GM19395 (cell line): ENCODE results near the gene USP15.

Source experiments
- ATAC-seq: cut with Tn5 transposase; IDR thresholded peaks from one replicate; pipeline ENCODE4 v1.9.1; 2021; ENCODE audit warnings: mild to moderate bottlenecking, moderate library complexity; ENCODE audit not compliant: unreplicated experiment

USP15 gene

DNA sequence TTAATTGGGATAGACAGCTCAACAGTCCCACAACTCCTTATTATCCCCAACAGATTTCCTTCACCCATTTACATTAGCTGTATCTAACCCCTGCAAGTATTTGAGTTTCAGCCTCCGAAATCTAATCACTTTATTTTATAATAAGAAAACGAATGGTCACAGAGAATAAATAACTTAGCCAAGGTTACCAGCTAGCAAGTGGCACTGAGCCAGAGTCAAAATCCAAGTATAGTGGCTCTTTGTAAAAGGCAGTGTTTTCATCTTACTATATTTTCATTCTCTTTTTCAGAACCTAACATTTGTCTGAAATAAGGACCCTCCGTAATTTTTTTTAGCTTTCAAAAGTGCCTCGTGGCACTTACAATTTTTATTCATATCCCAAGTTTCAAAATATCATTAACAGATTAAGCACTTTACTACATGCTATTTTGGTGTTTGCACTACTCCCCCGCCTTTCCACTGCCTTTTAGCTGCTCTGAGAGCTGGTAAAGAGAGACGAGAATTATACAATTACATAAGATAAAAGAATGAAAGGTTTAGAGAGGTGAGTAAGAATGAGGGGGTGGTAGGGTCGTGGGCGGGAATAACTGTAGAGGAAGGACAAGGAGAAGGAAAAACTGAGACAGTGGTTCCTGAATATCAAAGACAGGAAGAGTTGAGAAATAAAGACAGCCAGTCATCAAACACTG lies 3.7 kb upstream of the USP15 start:
- no peak for ATAC-seq

DNA sequence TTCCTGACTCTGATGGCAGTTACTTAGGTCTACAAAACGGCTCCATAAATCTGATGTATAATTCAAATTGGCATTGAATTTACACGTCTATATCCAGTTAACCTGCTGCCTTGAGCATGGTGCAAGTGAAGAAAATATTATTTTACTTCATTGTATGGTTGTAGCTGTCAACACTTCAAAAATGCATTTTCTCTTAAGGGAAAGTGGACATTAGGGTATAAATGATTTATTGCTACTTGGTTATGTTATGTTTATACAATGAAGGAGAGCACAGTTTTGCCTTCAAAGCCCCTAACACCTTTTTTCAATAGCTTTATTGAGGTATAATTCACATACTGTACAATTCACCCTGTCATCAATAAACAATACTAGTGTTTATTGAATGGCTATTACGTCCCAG lies 2.0 kb upstream of the USP15 start:
- no peak for ATAC-seq

DNA sequence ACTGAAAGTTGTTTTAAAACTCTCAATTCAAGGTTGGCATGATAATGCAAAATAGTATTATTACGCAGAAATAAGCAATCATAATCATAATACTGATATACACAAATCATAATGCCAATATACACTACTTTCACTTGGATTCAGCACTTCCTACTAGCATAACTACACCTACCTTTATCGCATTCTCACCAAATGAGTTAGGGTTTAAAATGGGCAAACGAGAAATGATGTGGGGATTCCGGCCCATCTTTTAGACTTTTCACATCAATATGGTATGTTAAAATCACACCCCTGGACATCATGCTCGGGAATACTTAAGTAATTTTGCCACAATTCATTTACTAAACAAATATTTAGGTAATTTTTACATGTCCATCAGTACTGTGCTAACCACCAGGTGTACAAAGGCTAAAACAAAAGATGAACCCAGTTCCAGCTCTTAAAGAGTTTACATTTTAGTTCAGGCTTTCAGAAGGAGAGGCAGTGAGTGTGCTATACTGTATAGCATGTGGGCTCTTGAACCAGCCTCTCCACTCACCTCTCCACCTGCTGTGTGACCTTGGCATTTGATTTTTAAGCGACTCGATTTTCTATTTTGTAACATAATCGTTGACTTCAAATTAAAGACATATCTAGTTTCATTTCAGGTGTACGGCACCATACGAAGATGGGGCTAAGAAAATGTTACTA lies 1.1 kb upstream of the USP15 start:
- ATAC-seq = no peak

DNA sequence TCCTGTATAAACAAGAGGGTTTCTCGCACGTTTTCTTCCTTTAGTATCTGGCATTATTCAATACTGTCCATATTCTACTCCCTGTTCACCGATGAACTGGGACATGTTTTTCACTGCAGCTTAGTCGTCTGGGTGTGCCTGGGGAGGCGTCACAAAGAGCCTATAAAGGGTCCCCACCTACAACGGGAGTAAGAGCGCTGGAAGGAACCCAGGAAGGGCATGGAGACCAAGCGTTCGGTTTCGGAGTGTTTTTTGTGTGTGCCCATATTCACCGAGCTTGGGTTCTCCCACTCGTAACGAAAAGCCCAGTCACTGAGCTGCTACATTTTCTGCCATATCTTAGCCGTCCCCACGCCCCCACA lies 592 bp upstream of the USP15 start:
- peak; percentile 24 for ATAC-seq

DNA sequence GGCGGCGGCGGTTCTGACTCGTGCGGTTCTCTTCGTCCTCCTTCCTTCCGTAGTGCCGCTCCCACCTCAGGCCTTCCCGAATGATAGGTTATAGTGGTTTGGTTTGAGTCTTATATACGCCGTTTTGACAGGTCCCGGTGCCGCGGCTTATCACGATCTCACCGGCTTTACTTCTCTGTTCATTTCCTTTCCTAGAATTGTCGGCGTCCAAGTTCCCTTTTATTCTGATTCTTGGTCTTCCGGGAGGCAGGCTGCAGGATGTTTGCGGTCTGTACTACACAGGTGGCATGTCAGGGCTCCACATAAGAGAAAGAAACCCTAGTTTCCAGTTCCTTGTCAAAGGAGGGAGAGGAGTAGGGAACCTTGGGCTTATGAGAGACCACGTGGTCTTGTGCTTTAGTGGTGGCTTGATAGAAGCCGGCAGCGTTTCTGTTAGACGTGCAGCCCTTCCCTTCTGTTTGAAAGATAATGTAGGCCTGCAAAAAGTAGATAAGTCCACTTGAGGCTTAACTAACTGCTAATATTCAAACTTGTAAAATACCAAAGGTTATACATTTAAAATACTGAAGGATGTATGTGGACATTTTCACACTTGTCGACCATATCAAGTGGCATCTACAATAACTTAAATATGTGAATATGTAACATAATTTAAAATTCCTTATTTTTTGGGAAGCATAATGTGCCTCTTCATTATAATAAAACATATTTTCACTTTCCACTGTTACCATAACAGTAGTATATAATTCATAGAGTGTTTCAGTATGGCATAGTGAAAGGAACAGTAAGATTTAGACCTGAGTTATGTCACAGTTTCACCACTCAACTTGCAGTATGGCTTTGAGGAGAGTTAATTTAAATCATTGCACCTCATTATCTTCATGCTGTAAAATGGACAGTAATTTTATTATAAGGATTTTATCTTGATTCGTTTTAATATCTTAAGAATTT lies 804 bp downstream of the USP15 start:
- ATAC-seq = peak; percentile 64

DNA sequence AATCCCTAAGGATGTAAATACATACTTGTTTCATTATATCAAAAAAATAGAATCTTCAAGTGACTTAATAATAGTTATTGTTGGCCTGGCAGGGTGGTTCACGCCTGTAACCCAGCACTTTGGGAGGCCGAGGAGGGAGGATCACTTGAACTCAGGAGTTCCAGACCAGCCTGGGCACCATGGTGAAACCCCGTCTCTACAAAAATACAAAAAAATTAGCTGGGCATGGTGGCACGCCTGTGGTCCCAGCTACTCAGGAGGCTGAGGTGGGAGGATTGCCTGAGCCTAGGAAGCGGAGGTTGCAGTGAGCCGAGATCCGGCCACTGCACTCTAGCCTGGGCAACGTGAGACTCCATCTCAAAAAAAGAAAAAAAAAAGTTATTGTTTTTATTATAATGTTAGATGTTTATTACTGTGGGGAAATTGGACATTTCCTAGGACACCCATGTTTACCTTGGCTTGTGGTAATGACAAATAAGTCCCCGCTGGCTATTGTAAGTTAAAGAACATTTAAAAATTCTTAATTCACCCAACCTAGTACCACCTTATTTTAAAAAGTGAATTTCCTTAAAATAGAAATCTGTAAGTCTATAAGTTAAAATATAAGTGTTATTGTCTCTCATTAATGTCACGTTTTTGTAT lies 1.8 kb downstream of the USP15 start:
- no peak for ATAC-seq

DNA sequence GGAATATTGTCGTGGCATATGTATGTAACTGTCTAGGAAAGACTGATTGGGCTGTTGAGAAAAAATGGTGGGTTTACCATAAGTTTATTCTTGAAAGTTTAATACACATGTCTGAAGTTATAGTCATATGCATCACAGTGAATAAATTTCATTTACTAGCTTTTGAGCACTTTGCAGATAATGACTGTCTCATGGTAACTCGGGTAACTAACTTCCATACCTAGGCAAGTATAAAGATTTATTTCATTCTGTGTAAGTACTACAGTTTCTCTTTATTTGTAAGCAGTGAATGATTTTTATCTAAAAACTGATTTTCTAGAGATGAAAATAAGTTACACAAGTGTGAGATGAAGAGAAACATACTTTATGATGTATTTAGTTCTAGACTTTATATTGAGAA lies 3.0 kb downstream of the USP15 start:
- no peak for ATAC-seq

DNA sequence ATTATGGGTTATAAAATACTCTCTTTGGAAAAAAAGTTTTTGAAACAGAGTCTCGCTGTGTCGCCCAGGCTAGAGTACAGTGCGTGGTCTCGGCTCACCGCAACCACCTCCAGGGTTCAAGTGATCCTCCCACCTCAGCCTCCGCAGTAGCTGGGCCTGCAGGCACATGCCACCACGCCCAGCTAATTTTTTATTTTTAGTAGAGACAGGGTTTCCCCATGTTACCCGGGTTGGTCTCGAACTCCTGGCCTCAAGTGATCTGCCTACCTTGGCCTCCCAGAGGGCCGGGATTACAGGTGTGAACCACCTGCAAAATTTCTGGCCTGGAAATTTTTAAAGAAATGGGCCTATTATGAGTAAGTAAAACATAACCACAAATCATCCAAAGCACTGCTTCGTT lies 3.8 kb downstream of the USP15 start:
- no peak for ATAC-seq

DNA sequence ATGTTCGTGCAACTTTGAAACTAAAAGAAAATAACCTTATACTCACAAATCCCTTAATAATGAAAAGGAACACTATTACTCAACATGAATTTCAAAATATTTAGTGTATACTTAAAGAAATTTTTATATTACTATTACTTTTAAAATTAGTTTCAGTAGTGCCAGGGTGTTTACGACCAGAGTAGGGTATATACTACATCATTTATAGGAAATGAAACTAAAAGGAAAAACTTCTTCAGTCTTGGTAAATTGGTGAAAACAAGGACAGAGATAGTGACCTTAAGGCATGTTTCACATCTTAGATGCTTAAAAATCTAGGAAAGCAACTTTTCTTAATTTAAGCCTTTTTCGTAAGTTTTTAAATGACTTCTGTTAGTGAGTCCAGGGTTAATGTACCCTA lies 4.5 kb downstream of the USP15 start:
- no peak for ATAC-seq

DNA sequence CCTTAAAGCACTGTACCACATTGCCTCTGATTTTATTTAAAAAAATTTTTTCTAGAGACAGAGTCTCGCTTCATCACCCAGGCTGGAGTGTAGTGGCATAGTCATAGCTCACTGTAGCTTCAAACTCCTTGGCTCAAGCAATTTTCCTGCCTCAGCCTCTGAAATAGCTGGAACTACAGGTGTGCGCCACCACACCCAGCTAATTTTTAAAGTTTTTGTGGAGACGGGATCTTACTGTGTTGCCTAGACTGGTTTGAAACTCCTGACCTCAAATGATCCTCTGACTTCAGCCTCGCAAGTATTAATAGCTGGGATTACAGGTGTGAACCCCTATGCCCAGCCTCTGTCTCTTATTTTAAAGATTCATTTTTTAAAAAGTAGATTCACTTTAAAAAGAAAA lies 5.3 kb downstream of the USP15 start:
- no peak for ATAC-seq

DNA sequence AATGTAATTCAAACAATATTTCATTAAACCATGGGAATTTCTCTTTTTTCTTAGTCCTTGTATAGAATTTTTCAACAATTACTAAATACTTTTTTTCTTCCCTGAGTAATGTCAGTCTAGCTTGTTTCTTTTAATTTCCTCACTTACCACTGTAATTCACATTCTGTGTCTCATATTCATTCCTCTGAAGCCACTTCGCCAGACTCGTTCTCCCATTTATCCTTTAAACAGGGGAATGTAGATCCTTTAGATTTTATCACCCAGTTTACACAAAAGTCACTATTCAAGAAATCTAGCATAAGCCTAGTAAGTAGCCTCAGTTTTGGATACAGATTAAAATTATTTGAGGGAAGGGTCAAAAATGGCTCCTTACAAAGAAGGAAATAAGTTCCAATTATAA lies 6.8 kb downstream of the USP15 start:
- no peak for ATAC-seq

DNA sequence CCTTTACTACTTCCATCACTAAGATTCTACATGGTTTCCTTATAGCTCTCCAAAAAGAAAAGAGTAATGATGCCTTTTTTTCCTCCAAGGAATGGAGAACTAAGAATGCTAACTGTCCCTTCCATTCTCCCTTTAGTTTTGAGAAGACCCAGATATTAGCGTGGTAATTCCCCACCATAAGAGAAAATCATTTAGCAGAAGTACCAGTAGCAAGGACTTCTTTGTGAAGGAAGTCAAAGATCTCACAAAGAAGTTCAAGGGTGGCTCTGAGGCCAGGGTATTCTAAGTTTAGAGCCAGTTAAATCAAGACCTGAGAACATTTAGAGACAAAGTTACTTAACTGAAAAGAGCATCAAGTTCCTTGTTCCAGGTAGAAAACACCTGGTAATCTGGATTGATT lies 7.3 kb downstream of the USP15 start:
- no peak for ATAC-seq

DNA sequence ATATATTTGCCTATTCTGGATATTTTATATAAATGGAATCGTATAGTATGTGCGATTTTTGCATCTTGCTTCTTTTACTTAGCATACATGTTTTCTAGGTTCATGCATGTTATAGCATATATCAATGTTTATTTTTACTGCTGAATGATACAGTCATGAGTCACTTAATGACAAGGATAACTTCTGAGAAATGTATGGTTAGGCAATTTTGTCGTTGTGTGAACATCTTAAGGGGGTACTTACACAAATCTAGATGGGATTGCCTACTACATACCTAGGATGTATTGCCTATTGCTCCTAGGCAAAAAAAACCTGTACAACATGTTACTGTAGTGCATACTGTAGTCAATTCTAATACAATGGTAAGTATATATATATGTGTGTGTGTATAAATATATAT lies 8.8 kb downstream of the USP15 start:
- ATAC-seq = no peak

DNA sequence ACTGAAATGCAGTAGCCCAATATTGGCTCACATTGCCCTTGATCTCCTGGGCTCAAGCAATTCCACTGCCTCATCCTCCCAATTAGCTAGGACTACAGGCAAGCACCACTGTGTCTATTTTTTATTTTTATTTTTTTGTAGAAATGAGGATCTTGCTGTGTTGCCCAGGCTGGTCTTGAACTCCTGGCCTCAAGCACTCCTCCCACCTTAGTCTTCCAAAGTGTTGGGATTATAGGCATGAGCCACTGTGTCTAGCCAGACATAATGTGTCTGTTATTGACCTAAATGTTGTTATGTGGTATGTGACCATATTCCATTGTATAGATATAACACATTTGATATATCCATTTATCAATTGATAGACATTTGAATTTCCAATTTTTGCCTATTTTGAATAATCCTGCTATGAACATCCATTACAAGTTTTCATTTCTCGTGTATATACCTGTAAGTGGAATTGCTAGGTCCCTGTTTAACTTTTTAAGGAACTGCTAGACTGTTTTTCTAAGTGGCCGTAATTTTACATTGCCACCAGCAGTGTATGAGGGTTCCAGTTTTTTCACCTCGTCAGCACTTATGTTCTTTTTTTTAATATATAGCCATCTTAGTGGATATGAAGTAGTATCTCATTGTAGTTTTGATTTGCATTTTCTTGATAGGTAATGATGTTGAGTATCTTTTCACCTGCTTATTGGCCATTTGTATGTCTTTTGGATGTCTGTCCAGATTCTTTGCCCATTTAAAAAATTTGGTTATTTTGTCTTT lies 9.4 kb downstream of the USP15 start:
- no peak for ATAC-seq

DNA sequence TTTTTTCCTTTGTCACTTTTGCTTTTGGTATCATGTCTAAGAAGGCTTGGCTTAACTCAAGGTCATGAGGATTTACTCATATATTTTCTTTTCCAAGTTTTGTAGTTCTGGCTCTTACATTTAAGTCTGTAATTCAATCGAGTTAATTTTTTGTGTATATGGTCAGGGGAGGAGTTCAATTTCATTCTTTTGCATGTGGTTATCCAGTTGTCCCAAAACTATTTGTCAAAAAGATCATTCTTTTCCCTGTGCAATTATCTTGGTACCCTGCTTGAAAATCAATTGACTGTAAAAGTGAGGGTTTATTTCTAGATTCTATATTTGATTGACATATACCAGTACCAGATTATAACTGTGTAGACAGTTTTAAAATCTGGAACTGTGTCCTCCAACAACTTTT lies 10.2 kb downstream of the USP15 start:
- no peak for ATAC-seq

DNA sequence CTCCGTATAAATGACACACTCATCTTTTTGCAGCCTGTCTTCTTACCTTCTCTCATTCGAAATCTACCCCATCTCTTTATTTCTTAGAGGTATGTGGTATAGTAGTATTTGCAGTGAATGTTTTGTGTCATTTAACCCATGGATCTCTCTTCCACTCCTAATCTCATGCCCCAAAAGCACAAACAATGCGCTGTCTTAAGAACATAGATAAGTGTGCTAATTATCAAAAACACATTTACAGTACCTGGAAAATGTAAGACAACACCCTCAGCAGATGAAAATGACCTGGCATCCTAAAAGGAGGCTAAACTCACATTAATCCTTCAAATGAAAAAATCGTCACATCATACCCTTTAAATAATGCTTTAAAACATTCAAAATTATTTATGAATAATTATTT lies 10.7 kb downstream of the USP15 start:
- ATAC-seq = no peak

DNA sequence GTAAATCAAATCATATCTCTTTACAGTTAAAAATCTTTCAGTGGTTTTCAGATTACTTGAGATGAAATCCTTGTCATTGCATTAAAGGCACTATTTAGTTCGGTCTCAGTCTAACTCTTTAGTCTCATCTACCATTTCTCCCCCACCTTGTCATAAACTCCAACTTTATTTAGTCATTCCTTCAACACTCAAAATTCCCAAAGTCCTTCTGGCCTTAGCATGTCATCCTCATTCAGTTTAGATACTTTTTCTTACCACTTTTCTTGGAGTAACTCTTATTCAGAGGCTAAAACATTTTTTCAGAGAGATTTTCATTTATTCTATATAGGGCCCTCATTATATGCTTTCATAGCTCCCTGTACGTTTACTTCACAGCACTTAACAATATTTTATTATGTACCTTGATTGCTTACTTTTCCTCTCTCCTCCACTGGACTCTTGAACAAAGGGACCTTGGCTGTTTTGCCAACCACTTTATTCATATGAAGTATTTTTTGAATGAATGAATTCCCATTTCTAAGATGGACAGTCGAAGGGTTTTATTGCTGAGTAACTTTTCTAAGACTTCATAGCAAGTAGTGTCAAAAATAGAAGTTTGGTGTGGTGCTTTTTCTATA lies 12.8 kb downstream of the USP15 start:
- no peak for ATAC-seq

DNA sequence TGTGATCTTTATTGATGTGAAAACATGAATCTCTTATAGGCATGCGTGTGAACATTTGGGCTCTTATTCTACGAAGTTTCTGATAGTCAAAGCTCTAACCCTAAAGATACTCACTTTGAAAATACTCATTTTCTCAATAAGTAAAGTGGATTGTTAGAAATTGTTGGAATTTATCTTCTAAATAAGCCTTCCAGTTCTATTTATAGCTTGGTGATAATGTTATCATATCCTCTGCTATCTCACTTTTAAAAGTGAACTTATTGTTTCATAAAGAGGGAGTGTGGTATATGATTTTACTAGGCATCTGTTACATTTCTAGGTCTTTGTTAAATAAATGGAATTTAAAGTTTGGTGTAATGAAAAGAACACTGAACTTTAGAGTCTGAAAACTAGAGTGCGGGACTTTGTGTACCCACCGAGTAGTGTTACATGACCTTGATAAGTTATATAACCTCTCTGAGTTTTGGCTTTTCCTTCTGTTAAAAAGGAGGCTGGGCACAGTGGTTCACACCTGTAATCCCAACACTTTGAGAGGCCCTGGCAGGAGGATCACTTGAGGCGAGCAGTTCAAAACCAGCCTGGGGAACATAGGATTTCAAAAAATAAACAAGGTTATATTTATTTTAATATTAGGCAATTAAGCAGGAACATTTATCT lies 13.6 kb downstream of the USP15 start:
- ATAC-seq = no peak

DNA sequence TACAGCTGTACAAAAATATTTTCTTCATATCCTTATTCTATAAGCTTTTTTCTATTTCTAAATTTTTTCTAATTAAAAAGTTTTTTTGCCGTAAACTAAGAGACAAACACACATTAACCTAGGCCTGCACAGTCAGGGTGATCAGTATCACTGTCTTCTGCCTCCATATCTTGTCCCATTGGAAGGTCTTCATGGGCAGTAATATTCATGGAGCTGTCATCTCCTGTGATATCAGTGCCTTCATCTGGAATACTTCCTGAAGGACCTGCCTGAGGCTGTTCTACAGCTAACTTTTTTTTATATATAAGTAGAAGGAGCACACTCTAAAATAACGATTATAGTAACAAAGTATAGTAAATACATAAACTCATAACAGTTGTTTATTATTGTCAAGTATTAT lies 17.8 kb downstream of the USP15 start:
- ATAC-seq = no peak

DNA sequence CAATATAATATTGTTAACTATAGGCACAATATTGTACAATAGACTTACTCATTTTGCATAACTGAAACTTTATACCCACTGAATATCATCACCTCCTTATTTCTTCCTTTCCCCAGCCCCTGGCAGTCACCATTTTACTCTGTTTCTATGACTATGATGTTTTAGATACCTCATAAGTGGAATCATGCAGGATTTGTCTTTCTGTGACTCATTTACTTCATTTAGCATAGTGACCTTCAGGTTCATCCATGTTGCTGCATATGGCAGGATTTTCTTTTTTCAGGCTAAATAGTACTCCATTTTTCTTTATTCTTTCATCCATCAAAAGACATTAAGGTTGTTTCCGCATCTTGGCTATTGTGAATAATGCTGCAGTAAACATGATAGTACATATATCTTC lies 18.9 kb downstream of the USP15 start:
- ATAC-seq = no peak
